ENCODE data around the gene ZNF362.
A peak's percentile ranks its signal among the peaks of the same experiment; 100 is the strongest.

Gene ZNF362

GRCh38 chr1:33349081-33349759, 92.9 kb downstream of the ZNF362 start:
- peak; percentile 45 to 46 for DNase-seq

GRCh38 chr1:33349778-33350610, 93.7 kb downstream of the ZNF362 start:
- DNase-seq = peak; percentile 87 to 88

Data from NCI-H2081 (cell line).